GM18502 (cell line): ENCODE results near the gene AFDN.
"Not testable (repeated sequence)": the region's sequence is repeated elsewhere in the genome, so short reads cannot be mapped to it uniquely, and the experiment has no call there.

Experiments used
- ATAC-seq: cut with Tn5 transposase; IDR thresholded peaks from one replicate; pipeline ENCODE4 v1.9.1; 2021; ENCODE audit warnings: mild to moderate bottlenecking; ENCODE audit not compliant: unreplicated experiment, poor library complexity

AFDN gene

GRCh38 chr6:167974640-167975344 lies 148.1 kb downstream of the AFDN start:
- ATAC-seq = no peak

DNA sequence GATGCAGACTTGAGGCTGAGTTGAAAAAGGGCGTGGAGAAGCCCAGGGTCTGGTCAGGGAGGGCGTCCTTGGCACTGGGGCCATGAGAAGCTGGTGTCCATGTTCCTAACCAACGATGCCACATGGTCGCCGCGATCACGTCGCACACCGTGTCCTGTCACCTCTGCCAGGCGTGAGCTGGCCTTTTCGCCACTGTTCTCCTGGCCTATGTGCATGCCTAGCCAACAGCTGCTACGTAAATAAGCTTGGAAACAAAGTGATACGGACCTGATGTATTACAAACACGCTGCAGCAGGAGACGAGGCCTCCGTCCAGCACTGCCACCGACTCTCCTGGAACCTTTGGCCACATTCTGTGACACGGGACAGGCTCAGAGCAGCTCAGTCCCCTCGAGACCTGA lies 148.7 kb downstream of the AFDN start:
- no peak for ATAC-seq

GRCh38 chr6:167976116-167976657 lies 149.5 kb downstream of the AFDN start:
- ATAC-seq = not testable (repeated sequence)

- no peak for ATAC-seq
Measured at GRCh38 chr6:167976708-167977107, 150.0 kb downstream of the AFDN start.

DNA sequence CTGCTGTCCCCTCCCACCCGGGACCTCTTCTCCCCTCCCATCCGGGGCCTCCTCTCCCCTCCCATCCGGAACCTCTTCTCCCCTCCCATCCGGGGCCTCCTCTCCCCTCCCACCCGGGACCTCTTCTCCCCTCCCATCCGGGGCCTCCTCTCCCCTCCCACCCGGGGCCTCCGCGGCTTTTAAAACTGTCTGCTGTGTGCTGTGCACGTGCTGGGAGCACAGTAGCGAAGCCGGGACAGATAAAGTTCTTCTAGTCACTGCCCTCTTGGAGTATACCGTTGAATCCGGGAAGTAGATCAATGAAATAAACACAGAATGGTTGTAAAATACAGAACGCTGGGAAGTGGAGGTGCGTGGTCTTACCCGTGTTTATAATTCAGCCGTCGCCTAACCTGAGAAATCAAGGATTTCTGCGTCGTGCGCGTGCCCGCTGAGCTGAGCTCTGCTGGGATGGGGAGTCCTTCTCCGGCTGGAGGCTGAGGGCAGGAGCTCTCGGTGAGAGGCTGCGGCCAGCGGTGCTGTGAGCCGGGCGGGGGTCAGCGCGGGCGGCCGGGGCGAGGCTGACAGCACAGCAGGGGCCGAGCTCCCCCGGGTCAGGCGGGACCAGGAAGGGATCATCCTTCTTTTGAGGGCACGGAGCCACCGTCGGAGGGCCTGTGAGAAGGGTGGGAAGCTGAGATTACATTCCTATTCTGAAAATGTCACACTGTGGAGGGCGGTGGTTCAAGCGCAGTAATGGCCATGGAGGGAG lies 151.2 kb downstream of the AFDN start:
- ATAC-seq = no peak

- ATAC-seq = no peak
Measured at GRCh38 chr6:167978607-167979006, 151.9 kb downstream of the AFDN start.

DNA sequence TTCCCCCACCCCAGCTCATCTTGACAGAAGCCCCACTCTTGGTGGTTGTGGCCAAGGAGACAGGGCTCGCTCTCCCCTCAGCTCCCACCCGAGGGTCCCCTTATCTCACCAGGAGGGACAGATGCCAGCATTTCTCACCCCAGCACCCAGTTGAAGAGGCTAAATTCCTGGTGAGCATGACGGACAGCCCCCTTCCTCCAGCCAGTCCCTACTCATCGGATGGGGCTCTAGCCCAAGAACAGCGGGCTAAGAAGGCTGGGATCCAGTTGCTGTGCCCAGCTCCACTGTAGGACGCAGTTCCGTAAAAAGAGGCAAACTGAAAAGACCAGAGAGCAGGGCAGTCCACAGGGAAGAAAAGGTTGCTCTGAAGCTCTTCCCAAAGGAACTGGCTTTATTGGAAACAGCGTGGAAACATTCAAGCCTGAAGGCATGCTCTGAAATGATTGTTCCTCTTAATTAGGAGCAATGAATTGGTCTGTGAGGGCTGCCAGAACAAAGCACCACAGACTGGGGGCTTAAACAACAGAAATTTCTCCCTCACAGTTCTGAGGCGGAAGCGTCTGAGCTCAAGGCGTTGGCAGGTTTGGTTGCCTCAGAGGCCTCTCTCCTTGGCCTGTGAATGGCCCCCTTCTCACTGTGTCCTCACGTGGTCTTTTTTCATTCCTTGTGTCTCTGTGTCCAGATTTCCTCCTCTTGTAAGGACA lies 152.9 kb downstream of the AFDN start:
- no peak for ATAC-seq

DNA sequence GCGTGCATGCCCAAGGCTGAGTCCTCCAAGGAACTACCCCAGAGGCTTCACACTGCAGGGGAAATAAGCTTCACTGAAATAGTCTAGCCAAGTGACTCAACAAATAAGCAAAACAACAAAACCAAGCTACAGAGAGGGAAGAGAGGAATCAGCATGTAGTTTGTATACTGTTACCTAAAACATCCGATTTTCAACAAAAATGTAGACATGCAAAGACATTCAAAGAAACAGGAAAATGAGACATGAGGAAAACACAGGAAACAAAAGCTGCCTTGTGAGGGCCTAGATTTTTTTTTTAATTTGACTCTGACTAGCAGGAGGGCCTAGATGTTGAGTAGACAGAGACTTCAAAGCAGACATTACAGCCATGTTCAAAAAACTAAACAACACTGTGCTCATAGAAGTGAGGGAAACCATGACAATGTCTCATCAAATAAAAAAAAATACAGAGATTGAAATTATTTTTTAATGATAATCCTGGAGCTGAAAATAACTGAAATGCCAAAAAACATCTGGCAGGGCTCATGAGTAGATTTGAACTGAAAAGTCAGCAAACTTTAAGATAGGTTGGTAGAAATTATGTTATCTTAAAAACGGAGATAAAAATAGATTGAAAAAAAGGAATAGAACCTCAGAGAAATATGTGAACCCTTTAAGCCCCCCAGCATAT lies 154.3 kb downstream of the AFDN start:
- no peak for ATAC-seq

DNA sequence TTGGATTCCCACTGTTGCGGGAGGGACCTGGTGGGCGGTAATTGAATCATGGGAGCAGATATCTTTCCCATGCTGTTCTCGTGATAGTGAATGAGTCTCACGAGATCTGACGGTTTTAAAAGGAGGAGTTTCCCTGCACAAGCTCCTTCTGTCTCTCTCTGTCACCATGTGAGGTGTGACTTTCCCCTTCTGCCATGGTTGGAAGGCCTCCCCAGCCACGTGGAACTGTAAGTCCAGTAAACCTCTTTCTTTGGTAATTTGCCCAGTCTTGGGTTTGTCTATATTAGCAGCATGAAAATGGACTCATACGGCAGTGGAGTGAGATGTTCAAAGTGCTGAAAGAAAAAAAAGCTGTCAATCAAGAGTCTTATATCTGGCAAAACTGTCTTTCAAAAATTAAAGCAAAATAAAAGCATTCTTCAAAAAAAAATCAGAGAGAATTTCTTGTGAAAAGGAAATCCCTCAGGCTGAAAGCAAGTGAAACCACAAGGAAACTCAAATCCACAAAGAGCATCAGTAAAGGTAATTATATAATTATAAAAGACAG lies 155.3 kb downstream of the AFDN start:
- ATAC-seq = no peak

DNA sequence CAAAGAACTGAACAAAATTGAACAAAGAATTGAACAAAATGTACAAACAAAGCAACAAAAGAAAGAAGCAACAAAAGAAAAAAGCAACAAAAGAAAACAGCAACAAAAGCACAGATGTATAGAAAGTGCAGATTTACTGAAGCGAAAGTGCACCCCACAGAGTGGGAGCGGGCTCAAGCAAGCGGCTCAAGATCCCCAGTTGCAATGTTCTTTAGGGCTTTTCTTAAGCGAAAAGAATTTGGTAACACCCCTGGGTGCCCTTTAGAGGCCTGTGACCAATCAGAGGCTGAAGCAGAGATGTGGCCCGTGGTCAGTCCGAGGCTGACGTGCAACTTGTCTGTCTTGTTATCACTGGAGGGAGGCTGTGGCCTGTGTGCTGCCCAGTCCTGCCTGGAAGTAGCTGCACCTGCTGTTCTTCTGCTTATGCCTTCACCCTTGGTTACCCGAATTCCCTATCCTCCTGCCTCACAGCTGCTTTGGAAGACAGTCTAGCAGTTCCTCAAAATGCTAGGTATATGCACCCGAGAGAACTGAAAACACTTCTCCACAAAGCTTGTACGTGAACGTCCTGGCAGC lies 157.5 kb downstream of the AFDN start:
- no peak for ATAC-seq

DNA sequence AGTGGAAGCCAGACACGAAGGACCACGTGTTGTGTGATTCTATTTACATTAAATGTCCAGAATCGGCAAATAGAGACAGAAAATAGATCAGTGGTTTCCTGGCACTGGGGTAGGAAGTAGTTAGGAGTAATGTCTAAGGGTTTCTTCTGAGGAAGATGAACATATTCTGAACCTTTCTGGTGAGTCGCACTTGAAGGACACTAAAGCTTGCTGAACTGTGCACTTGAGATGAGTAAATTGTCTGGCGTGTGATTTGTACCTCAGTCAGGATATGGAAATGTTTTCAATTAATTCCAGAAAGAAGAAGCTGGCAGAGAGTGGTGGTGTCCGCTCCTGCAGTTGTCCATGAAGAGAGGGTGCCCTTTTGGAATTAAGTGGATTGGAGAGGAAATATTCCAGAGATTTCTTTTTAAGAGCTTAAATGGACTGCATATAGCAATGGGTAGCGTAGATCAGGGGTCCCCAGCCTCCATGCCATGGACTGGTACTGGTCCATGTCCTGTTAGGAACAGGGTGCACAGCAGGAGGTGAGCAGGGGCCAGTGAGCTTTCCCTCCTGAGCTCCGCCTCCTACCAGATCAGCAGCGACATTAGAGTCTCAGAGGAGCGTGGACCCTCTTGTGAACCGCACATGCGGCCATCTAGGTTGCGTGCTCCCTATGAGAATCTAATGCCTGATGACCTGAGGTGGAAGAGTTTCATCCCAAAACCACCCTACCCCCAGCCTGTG lies 158.3 kb downstream of the AFDN start:
- ATAC-seq = no peak

DNA sequence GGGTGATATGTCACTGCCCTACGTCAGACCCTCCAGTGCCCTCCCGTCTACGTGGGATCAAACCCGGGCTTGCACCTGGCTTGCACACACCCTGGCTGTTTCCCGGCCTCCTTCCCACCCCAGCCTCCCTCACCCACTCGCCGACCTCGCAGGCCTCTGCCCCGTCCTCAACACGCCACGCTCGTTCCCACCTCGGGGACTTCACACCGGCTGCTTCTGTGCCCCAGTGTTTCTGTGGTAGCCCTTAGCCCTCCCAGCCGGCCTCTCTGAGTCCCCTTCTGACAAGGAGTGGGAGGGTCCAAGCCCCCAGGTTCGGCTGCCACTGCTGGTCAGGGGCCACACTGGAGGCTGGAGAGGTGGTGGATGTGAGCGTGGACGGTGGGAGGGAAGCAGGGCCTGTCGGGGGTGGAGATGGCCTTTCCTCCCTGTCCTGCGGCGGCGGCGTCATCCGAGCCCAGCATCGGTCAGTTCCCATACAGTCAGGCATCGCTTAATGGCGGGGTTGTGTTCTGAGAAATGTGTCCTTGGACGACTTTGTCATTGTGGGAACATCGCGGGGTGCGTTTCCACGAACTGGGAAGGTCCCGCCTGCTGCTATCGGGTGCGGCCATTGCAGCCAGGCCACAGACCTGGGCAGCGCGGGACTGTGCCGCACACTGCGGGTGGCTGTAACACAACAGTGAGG lies 159.3 kb downstream of the AFDN start:
- no peak for ATAC-seq

GRCh38 chr6:167987396-167988153 lies 160.9 kb downstream of the AFDN start:
- no peak for ATAC-seq

- ATAC-seq = no peak
Measured at GRCh38 chr6:167988154-167988495, 161.4 kb downstream of the AFDN start.

GRCh38 chr6:167988945-167989841 lies 162.5 kb downstream of the AFDN start:
- ATAC-seq = no peak

DNA sequence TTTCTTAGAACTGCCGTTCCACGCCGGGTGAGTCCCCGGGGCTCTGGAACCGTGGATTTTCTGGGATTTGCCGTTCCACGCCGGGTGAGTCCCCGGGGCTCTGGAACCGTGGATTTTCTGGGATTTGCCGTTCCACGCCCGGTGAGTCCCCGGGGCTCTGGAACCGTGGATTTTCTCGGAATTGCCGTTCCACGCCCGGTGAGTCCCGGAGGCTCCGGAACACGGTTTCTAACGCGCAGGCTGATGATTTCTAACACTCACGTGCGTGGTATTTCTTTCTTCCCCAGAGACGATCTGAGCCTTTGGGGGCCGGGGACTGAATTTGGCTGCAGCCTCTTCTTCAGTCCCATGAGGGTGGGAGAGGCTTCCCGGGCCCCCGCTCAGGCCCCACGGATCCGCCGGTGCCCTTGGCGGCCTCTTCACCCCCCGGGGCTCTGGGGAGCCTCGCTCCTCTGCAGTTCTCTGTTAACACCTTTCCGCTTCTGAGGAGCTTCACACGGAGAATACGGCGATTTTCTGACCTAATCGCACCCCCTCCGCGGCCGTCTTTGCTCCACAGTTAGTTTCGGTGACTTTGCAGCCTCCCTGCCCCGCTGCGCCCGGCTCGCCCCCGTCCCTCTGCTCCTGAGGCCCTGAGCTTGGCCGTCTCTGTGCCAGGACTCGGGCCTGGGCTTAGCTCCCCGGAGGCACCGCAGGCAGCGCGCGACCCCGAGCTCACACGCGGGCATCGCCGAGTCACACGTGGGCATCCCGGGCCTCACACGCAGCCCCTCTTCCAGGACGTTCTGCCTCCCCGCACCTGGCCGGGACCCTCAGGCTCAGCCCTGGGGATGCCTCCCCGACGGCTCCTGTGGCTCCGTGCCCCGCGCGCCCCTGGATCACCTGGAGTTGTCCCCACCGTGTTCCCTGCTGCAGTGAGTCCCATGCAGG lies 163.6 kb downstream of the AFDN start:
- ATAC-seq = no peak
